GM18867 (cell line): Measurements from ENCODE around the gene WRNIP1.
"Not testable (repeated sequence)": the region's sequence is repeated elsewhere in the genome, so short reads cannot be mapped to it uniquely, and the experiment has no call there.

Source experiments
- ATAC-seq: cut with Tn5 transposase; IDR thresholded peaks from one replicate; pipeline ENCODE4 v1.9.1; 2021; ENCODE audit warnings: mild to moderate bottlenecking, moderate library complexity; ENCODE audit not compliant: unreplicated experiment

Gene WRNIP1

DNA sequence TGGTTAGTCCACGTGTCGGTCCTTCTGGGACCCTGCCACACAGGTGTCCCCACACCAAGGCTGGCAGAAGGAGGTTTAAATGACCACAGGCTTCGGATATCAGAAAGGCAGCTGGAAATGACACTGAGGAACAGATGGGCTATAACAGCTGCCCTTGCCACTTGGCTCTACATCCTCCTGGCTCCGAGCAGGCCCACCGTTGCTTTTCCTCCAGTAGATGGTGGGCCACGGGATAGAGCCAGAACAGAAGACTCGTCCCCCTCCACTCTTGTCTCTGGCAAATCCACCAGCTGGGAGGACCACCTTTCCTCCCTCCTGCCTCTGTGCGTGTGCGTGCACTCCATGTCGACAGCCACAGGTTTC lies 17.6 kb downstream of the WRNIP1 start:
- ATAC-seq = no peak

DNA sequence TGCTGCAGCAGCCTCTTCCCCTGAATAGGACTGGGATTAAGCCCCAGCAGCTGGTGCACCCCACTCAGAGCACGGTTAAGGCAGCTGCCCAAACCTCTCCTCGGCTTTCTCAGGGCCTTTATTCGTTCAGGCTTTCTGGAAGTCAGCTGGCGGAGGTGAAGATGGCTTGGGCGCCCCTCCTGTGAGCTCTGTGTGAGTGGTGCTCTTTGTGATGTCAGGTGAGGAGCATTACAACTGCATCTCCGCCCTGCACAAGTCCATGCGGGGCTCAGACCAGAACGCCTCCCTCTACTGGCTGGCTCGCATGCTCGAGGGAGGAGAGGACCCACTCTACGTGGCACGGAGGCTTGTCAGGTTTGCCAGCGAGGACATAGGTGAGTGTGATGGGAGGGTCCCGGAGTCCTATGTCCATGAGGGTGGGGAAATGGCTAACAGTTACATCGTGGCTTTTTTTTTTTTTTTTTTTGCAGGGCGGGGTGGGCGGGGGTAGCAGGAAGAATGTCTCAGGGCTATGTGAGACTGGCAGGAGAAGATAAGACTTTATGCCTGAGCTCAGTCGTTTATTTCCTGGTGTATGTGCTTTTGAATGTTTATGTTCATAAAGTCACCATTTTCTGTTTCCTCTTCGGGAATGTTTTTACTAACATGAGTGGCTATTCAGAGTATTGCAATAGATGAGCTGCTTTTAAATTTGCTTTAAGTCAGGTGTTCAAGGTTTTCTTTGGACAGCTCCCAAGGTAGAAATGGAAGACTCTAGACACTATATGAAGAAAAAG lies 18.2 kb downstream of the WRNIP1 start:
- no peak for ATAC-seq

DNA sequence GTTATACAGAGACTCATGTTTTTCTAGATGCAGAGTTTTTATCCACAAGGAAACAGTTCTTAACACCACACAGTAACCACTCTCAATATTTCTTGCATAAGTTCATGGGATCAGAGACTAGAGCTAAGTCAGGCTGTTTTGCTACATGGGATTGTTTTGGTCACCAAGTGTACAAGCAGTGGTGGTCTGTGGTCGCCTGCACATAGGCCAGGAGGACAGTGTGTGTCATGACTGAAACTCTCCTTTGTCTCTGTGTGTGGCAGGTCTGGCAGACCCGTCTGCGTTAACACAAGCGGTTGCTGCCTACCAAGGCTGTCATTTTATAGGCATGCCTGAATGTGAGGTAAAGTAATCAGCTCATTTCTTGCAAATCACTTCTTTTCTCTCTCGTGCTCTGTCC lies 18.9 kb downstream of the WRNIP1 start:
- ATAC-seq = no peak

DNA sequence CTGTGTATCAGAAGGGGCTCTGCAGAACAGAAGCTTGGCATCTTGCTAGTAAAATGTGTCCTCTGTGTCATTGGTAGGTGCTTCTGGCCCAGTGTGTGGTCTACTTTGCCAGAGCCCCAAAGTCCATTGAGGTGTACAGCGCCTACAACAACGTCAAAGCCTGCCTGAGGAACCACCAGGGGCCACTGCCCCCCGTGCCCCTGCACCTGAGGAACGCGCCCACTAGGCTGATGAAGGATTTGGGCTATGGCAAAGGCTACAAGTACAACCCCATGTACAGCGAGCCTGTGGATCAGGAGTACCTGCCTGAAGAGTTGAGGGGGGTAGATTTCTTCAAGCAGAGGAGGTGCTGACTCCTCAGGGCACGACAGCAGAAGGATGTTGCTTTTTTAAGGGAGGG lies 19.7 kb downstream of the WRNIP1 start:
- ATAC-seq = no peak

DNA sequence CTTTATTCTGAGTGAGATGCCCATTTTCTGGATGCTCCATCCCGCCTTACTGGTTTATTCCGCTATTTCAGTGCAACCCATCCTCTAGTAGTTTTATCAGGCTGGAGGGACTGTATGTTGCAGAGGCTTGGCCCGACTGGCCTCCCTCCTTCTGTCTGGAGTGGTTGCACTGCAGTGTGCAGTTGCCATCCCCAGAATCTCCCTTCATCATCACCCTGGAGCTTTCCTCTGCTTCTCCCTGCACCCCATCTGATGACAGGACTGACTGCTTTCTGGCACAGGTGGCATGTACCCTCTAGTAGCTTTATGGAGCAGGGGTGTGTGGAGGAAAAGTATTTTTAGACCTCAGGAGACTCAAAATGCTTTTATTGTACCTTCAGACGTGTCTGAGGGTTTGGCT lies 21.1 kb downstream of the WRNIP1 start:
- no peak for ATAC-seq

DNA sequence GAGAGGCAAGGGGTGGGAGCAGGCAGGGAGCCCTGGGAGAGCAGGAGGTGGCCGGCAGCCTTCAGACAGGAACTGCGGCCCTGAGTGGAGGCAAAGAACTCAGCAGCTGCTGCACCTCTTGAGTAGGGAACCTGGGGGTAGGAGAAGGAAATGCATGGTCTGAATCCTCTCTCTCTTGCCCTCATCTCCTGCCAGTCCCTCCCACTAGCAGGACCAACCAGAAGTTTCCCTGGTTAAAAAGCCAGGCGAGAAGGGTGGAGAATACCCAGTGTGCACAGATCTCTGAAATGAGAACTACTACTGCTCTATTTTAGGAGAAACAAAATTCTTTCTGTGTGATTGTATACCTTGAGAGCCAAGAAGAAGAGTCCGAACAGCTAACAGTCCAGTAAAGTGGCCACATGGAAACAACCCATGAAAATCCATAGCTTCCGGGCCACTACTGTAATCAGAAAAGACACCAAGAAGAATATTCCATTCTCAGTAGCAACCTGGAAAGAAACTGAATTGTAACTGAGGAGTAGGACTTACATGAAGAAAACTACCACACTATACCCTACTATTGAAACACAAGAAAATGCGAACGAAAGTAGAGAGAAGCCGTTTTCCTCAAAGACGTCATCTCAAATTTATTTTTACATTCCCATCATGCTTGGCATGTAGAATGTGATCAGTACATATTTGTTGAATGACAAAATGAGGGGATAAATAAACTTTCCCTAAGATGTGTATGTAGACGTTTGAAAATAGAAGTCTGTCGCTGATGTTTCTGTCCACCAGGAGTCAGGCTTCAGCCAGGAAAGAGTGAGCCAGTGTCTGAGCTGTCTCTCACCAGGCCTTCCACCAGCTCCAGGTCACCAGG lies 25.6 kb downstream of the WRNIP1 start:
- ATAC-seq = no peak

DNA sequence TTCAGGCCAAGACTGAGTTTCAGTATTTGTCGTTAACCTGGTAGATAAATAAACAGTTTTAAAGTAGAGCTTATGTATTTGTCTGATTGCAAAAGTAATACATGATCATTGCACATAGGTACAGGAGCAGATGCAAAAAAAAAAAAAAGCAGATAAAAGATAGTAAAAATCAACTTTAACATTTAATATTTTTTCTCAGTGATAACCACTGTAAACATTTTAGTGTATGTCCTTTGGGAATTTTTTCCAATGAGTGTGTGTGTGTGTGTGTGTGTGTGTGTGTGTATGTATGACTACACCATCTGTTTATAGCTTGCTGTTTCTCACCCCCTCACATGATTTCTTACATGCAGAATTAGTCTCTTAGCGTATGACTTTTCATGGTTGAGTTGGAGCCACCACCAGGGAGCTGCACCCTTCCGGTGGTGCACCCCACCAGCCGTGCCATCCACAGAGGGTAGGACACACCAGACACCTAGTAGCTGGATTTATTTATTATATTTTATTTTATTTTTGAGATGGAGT lies 26.3 kb downstream of the WRNIP1 start:
- no peak for ATAC-seq

DNA sequence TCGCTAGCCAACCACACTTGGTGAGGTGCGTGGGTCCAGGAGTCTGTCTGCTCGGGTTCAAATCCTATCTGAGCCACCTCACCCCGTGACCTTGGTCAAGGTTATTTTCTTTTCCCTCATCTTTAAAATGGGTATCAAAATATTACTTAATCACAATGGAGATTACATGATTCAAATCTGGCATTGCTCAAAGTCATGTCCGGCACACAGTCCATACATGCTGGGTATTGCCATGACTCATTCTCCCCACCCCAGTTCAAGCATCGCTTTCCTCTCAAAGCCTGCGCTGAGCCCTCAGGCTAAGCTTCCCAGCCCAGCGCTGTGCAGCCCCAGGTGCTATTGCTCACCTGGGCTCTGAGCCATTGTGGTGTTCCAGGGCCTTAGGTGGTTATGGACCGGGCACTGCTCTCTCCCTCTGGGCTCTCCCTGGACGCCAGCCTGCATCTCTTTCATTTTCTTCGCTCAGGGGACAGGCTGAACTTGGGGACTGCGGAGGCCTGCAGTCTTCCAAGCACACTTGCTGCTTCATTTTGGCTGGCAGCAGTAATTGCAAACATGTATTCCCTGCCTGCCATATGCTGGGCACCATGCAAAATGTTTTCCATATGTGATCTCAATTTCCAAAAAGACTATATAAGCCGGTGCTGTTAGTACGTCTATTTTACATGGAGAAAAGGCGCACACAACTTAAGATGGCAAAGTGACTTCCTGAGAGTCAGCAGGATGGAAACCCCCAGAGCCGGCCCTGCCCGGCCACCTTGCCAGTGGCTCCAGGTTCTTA lies 27.3 kb downstream of the WRNIP1 start:
- no peak for ATAC-seq

DNA sequence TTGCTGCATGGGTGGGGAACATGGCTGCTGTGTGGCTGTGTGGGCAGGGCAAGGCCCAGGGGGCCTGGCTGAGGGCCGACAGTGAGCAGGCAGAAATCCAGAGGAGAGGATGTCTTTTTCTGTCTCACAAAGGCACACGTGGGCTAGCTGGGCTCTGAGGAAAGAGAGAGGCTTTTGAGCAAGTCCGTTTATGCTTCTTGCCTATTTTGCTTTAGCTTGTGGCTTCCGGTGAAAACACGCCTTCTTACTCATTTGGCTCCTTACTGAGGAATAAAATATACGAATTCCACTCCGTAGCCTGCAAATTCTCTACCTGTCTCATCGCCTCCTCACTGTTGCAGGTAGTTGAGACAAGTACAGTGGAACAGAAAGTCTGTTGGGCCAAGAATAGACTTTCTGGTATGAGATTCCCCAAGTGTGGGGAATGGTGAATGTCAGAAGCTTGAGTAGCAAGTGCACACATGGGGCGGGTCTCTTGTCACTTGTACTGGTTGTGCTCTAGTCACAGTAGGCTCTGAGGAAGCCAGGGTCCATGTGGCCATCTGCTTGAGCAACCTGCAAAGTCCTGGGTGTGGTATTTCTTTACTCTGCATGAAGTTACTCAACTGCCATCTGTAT lies 28.4 kb downstream of the WRNIP1 start:
- ATAC-seq = no peak

DNA sequence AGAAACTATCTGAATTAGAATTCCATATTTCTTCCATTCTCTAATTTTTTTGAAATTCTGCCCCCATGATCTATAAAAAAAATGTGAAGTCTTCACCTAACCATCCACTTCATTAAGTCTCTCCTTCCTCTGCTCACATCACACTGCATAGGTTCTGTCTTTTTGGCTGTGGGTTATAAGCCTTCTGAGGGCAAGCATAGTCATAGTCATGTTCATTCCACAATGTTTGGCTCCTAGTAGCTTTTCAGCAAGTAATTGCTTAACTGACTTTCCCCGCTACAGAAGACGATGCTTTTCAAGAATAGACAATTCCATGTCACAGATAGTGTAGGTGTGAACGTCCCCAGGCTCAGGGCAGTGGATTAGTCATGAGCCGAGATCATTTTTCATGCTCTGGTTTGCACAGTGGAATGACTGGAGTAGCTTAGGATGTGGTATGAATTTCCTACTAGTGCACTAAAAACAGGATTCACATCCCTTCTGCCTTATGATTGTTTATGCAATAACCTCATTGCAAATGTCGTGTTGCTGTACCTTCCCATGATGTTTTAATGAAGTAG lies 29.1 kb downstream of the WRNIP1 start:
- ATAC-seq = no peak

DNA sequence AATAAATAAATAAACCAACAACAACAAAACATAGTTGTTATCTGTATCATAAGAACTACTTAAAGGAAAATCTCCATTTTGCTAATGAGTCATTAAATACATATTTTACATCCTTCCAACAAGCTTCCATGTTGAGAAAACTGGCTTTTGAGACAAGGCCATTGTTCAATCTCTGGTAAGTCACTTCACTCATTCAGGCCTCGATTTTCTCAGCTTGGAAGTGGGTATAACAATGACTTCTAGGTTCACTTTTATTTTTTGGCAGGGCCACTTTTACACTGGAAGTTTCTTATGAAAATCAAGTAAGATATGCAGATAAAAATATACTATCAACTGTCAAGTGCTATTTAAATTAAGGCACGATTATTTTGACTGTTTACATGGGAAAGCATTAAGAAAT lies 30.0 kb downstream of the WRNIP1 start:
- no peak for ATAC-seq

DNA sequence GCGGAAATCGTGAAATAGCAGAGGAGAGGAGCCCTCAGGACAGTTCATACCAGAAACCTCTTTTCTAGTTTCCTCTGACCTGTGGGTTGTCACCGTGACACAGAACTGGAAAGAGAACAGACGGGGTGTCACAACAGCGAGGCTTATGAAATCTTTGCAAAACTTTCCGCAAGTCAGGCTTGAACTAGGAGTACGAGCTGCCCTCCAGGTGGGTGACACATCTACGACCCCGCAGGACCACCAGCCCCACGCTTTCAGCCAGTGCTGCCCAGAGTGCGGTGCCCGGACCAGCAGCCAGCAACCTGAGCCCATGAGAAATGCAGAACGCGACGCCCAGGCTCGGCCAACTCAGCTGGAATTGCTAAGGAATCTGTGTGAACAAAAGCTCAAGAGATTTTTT lies 30.8 kb downstream of the WRNIP1 start:
- no peak for ATAC-seq

DNA sequence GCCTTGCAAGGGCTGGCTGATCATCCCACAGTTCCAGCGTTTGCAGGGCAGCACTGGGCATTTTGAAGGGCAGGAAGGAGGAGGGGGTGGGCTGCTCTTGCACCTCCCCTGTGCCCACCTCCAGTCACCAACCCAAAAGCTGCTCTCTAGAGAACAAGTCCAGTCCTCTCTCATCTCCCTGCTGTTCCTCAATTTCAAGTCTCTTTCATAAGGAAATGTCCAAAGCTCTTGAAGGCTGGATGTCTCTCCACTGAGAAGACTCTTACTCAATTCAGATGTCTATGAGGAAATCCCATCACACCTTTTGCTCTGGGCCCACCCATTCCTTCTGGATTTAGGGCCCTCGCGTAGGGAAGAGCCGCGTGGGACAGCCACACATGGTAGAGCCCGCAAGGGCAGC lies 31.7 kb downstream of the WRNIP1 start:
- no peak for ATAC-seq

DNA sequence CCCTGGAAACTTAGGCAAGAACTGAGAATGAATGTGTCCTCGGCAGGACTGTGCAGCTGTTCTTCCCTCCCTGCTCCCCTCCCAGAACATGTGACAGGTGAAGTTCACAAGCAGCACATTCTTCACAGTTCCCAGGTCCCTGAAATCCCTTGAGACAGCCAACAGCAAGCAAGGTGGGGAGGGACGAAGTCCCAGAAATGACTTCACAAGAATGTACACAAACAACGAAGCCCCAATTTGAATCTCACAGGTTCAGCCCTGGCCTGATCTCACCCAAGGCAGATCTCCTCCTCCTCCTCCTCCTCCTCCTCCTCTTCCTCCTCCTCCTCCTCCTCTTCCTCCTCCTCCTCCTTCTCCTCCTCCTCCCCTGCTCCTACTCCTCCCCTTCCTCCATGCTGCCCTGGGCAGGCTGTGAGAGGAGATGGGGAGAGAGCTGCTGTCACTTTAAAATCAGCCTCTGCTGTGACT lies 32.4 kb downstream of the WRNIP1 start:
- no peak for ATAC-seq

DNA sequence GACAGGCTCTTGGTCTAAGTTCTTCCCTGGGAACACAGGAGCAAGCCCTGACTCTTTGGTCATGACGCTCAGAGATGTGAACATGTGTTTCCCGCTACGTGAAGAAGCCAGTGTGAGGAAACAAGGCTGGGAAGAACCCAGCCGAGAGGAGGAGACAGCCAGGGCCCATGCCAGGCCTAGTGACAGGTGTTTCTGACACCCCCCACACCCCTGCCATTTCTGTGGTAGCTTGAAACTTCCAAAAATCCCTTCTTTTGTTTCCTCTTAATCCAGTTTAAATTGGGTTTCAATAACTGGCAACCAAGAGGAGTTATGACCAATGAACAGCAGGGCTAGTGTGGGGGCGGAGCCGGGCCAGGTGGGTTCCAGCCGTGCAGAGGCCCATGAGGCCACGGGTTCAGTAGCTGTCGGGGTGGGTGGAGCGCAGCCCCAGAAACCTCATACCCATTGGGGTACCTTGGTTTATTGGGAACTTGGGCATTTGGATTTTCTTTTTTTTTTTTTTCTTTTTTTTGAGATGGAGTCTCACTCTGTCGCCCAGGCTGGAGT lies 33.5 kb downstream of the WRNIP1 start:
- no peak for ATAC-seq

DNA sequence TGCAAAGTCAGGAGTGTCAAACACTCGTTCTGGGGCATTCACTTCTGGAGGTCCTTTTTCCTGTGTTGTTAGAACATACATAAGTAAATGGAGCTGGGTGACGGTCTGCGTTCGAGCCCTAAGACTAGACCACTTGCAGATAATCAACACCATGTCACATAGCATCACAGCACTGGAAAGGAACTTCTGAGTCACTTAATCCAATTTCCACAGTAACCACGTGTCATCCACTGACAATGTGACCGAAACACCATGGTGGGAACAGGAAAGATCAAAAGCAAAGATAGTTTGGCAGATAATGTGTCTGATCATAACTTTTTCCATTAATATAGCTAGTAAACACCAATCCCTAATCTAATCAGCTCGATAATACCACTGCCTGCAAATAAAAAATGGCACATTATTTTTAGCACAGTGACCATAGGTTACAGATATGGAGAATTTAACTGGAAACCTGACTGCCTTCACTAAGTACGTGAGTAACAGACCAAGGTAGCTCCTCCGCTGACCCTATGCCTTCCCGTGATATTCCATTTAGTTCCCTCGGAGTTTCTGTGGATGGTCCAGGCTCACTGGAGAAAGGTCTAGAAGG lies 34.8 kb downstream of the WRNIP1 start:
- no peak for ATAC-seq

DNA sequence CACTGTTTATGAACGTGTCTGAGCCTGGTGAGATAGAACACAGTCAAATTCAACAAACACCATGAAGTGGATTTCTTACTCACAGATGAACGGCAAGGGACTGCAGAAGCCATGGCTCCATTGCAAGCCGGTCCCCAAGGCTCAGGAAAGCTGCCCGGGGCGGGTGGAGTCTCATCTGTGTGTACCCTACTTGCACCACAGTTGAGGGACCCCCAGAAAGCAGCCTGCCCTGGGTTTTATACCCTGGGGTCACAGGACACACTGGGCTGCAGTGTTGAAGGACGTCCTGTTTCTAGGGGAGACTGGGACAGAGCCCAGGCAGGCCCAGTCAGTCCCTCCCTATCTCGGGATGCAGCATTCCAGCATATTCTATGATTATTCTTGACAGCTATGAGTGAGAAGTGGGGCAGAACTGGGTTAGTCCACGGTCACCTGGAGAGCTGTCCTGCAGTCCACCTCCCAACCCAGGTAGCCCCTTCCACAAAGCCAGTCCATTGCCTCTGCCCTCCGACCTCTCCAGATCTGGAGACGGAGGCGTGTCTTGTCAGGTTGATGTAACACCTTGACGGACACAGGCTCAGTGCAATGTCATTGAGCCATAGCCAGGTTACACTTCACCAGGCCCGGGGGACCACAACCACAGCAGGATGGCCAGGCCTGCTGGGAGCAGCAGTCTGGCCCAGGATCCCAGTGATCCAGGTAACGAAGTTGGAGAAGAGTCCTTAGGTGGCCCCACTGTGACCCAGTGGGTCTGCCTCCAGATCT lies 35.5 kb downstream of the WRNIP1 start:
- no peak for ATAC-seq

DNA sequence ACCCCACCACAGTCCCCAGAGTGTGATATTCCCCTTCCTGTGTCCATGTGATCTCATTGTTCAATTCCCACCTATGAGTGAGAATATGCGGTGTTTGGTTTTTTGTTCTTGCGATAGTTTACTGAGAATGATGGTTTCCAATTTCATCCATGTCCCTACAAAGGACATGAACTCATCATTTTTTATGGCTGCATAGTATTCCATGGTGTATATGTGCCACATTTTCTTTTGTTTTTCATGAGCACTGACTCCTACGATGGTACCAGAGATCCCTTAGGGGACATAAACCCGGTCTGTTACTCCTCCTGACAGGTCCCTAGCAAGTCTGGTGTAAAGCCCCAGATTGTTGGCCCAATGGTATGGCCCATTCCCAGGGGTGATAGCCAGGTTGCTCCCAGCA lies 36.5 kb downstream of the WRNIP1 start:
- ATAC-seq = not testable (repeated sequence)

DNA sequence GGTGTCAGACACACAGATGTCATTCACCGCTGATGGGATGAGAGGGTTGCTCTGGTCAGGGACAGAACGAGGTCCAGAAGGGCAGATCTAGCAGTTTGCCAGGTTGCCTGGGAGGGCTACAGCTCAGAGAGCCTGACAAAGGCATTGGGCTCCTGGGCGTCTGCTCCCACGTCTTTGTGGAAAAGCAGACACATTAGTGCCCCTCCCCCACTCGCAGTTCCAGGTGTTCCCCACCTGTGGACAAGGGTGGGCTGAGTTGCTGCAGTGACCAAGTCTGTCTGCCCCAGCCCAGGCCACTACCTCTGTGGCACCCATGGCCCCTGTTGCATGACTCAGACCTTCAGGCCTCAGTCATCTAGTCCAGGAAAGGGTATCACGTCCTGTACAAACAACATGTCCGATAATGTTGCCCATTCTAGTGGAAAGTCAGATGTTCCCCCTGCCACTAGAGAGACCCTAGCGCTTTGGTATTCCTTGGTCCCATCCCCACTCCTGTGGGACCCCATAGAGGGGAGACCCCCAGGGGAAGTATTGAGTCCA lies 37.4 kb downstream of the WRNIP1 start:
- ATAC-seq = no peak
